ENCODE data around the gene SYNDIG1L.

Gene SYNDIG1L

GRCh38 chr14:74438351-74438915 is 12.4 kb upstream of the SYNDIG1L start:
- no peak overlapping the region for H3K27ac ChIP-seq (ENCODE audit: low read depth, low read length)
- H4K20me1 ChIP-seq (ENCODE audit: low read depth, low read length), result no peaks in the 10 kb centered on the region
- H3K79me2 ChIP-seq (ENCODE audit: insufficient read depth, low read length), result no peaks in the 10 kb centered on the region
- no peaks in the 10 kb centered on the region for H3K27me3 ChIP-seq (ENCODE audit: low read length)
- H3F3A ChIP-seq (ENCODE audit: insufficient read depth), result no peaks in the 10 kb centered on the region
- TF ChIP-seq CTCF (IDR thresholded peaks at IDR 0.05; ENCODE audit: insufficient read depth, low read length, poor library complexity, severe bottlenecking), result no peak
- no peak for TF ChIP-seq EZH2phosphoT487 (conservative IDR thresholded peaks at IDR 0.05; ENCODE audit: low read length)
- no peaks in the 10 kb centered on the region for H3K9me2 ChIP-seq (replicated peaks; ENCODE audit: insufficient read depth, low read length)
- H3K9me3 ChIP-seq (ENCODE audit: insufficient read depth, low read length), result no peaks in the 10 kb centered on the region
- H2AFZ ChIP-seq (ENCODE audit: low read depth, low read length, severe bottlenecking), result no peak overlapping the region
- no peak overlapping the region for H3K4me3 ChIP-seq (ENCODE audit: insufficient read depth, low read length, poor library complexity, severe bottlenecking)
- H3K36me3 ChIP-seq (ENCODE audit: low read length), result no peaks in the 10 kb centered on the region
- no peak overlapping the region for H3K9ac ChIP-seq (ENCODE audit: low read length)
- H3K4me2 ChIP-seq (ENCODE audit: low read depth, low read length, poor library complexity, severe bottlenecking), result no peak overlapping the region

- Histone ChIP-seq H3K27ac (ENCODE audit: low read depth, low read length) (no peak overlapping the region), H3K36me3 (ENCODE audit: low read length) (no peaks in the 10 kb centered on the region)
These were observed 11.6 kb upstream of the SYNDIG1L start for GRCh38 chr14:74437496-74438053.

GRCh38 chr14:74434294-74434693 is 8.3 kb upstream of the SYNDIG1L start:
- Histone ChIP-seq H3K27ac (ENCODE audit: low read depth, low read length) (no peak overlapping the region), H3K27me3 (ENCODE audit: low read length) (no peaks in the 10 kb centered on the region; the same call in 1 of the 2 replicates), H2AFZ (ENCODE audit: low read depth, low read length, severe bottlenecking) (no peak overlapping the region), H3K4me2 (ENCODE audit: low read depth, low read length, poor library complexity, severe bottlenecking) (no peak overlapping the region), H3K79me2 (ENCODE audit: insufficient read depth, low read length) (no peaks in the 10 kb centered on the region), H3K9me3 (ENCODE audit: insufficient read depth, low read length) (no peaks in the 10 kb centered on the region), H3F3A (ENCODE audit: insufficient read depth) (no peaks in the 10 kb centered on the region), H3K36me3 (ENCODE audit: low read length) (no peaks in the 10 kb centered on the region), H3K4me3 (ENCODE audit: insufficient read depth, low read length, poor library complexity, severe bottlenecking) (no peak overlapping the region), H3K9ac (ENCODE audit: low read length) (no peak overlapping the region), H3K9me2 (replicated peaks; ENCODE audit: insufficient read depth, low read length) (no peaks in the 10 kb centered on the region), H4K20me1 (ENCODE audit: low read depth, low read length) (no peaks in the 10 kb centered on the region)
- TF ChIP-seq CTCF (IDR thresholded peaks at IDR 0.05; ENCODE audit: insufficient read depth, low read length, poor library complexity, severe bottlenecking) (no peak), EZH2phosphoT487 (conservative IDR thresholded peaks at IDR 0.05; ENCODE audit: low read length) (no peak)

More at GRCh38 chr14:74437496-74438053, 11.6 kb upstream of the SYNDIG1L start:
- H3K4me3 ChIP-seq (ENCODE audit: insufficient read depth, low read length, poor library complexity, severe bottlenecking), result no peak overlapping the region
- TF ChIP-seq CTCF (IDR thresholded peaks at IDR 0.05; ENCODE audit: insufficient read depth, low read length, poor library complexity, severe bottlenecking) (no peak), EZH2phosphoT487 (conservative IDR thresholded peaks at IDR 0.05; ENCODE audit: low read length) (no peak)
- H3K4me2 ChIP-seq (ENCODE audit: low read depth, low read length, poor library complexity, severe bottlenecking), result no peak overlapping the region
- H3F3A ChIP-seq (ENCODE audit: insufficient read depth), result no peaks in the 10 kb centered on the region
- H3K9me2 ChIP-seq (replicated peaks; ENCODE audit: insufficient read depth, low read length), result no peaks in the 10 kb centered on the region
- no peak overlapping the region for H3K9ac ChIP-seq (ENCODE audit: low read length)
- no peaks in the 10 kb centered on the region for H3K27me3 ChIP-seq (ENCODE audit: low read length)
- H2AFZ ChIP-seq (ENCODE audit: low read depth, low read length, severe bottlenecking), result no peak overlapping the region
- H4K20me1 ChIP-seq (ENCODE audit: low read depth, low read length), result no peaks in the 10 kb centered on the region
- no peaks in the 10 kb centered on the region for H3K79me2 ChIP-seq (ENCODE audit: insufficient read depth, low read length)
- no peaks in the 10 kb centered on the region for H3K9me3 ChIP-seq (ENCODE audit: insufficient read depth, low read length)

Measured in SU-DHL-6 (cell line).